Transverse colon (tissue), 4 donors: ENCODE measurements around the gene HSD11B1. TPM values are rescaled to one million over a fixed set of nuclear protein-coding genes. Genes with fewer than 3 reads are reported as not detected.

Source experiments
- DNase-seq: peaks from one replicate; pipeline ENCODE4 v3.0.0-alpha.2; 2019
- H3K27ac ChIP-seq, 4 donors: fragments of 200-600 bp; sonication (generic); 2 replicates each; pipeline ENCODE4 v1.5.1; 2016 to 2018; ENCODE audit warnings: inconsistent platforms in 4 of 4
- H3K27me3 ChIP-seq: fragments of 200-600 bp; sonication (generic); 2 replicates; pipeline ENCODE4 v1.5.1; 2017; ENCODE audit warnings: inconsistent platforms
- H3K36me3 ChIP-seq, 4 donors: fragments of 200-600 bp; sonication (generic); 2 replicates each; pipeline ENCODE4 v1.5.1; 2017 to 2019; ENCODE audit warnings: inconsistent platforms in 4 of 4
- H3K4me1 ChIP-seq, 4 donors: fragments of 200-600 bp; sonication (generic); 2 replicates each; pipeline ENCODE4 v1.5.1; 2017 to 2020; ENCODE audit warnings: inconsistent platforms in 4 of 4
- H3K4me3 ChIP-seq, 4 donors: fragments of 200-600 bp; sonication (generic); 1 replicate in 1 of 4; 2 replicates in 3 of 4; pipeline versions ENCODE4 v1.5.1 to v1.6.1; 2017 to 2019; ENCODE audit warnings: inconsistent platforms in 4 of 4
- H3K9me3 ChIP-seq, 2 donors: fragments of 200-600 bp; sonication (generic); 2 replicates each; pipeline ENCODE4 v1.5.1; 2017 to 2019; ENCODE audit warnings: inconsistent platforms in 2 of 2
- EP300 ChIP-seq: sonication (generic); formaldehyde crosslinking; IDR thresholded peaks from one replicate; pipeline ENCODE4 v1.6.1; 2017; ENCODE audit warnings: antibody characterized with exemption, low read depth
- POLR2A ChIP-seq: fragments of 450-650 bp; IDR thresholded peaks from one replicate; pipeline ENCODE4 v1.6.1; 2016; ENCODE audit warnings: antibody characterized with exemption, mild to moderate bottlenecking, moderate library complexity
- POLR2AphosphoS5 ChIP-seq, 3 donors: sonication (generic); formaldehyde crosslinking; IDR thresholded peaks; one replicate each; pipeline ENCODE4 v1.6.1; 2016; ENCODE audit warnings: antibody characterized with exemption in 3 of 3
- WGBS, 2 donors: methylation state at CpG; one replicate each; pipeline ENCODE4 v1.1.5; 2018; ENCODE audit warnings: low coverage in 1 of 2; 5-methylcytosine and 5-hydroxymethylcytosine counted together
- in situ Hi-C, 4 donors: fragments of 200-750 bp; cut with MboI; loops; one replicate each; pipeline versions ENCODE4 v1.15.0 to v1.15.1; 2017; ENCODE audit warnings: low sequenced_read_pairs in 3 of 4, low pct_ligation_motif_present in 1 of 4, low pct_unique_long_range_greater_than_20kb in 1 of 4
- intact Hi-C: fragments of 100-400 bp; cut with DNase I; formaldehyde crosslinking; loops from one replicate; pipeline ENCODE4 v1.15.1; 2023; ENCODE audit warnings: low total_unique reads
- total RNA-seq, 4 donors: library from RNA; depleted of rRNA; stranded (reverse); fragments of >200 nt; gene quantifications; one replicate each; pipeline ENCODE4 v1.1.0, GENCODE V29; 2016
- TF ChIP-seq, protein P1 (sequence below), 5 experiments: fragments of 200-600 bp in 3 of 5; fragments of 450-650 bp in 2 of 5; sonication (generic) in 3 of 5; IDR thresholded peaks; 1 replicate in 2 of 5; 2 replicates in 3 of 5; pipeline ENCODE4 v1.5.1; 2016 to 2017; ENCODE audit warnings: antibody characterized with exemption in 5 of 5, inconsistent platforms in 3 of 5, mild to moderate bottlenecking in 2 of 5, moderate library complexity in 1 of 5

HSD11B1 gene
- total RNA-seq, 4 donors from 2014 or later: 1.5 to 3.7 (median 2.6) TPM; not detected in 1

DNA sequence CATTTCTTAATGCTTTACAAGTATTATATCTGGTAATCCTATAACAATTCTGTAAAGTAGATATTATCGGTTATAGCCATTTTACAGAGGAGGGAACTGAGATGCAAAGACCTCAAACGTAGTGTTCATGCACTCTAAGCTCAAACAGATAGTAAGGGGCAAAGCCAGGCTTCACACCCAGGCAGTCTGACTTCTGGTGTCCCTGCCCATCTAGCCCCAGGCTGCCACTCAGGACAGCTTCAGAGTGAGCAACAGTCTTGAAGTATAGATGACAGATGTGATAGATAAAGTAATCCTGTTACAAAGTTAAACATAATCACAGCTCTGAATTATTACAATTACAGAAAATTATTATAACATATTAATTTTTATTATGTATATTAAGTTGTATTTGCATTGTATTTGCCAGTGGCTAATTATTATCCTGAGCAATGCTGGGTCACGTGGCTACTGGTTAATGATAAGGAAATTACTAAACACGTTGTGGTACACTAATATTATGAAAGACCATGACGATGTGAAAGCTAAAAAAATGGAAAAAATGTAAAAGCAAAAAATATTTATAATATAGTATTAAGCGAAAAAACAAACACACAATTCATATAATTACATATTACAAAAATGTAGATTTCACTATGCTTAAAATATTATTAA lies 45.2 kb downstream of the HSD11B1 start:
- Histone ChIP-seq H3K4me3 (no peak overlapping the region), H3K9me3 (no peaks in the 10 kb centered on the region), H3K27ac (no peak overlapping the region), H3K36me3 (no peaks in the 10 kb centered on the region), H3K27me3 (no peaks in the 10 kb centered on the region), H3K4me1 (peaks cover 0 to 7% (median 2%) of the 10 kb centered on the region in 4 donors)
- in situ Hi-C loops (no loop called here), intact Hi-C loops (loop anchor here (5.0 kb wide), 1 partner anchor 172 kb away; no protein-coding TSS in a partner anchor)
- 61 to 72% methylated on average over 5 to 6 of the region's 6 CpGs for WGBS, 2 donors
- no peak for TF ChIP-seq POLR2AphosphoS5 (IDR thresholded peaks at IDR 0.05)
- TF ChIP-seq EP300: no peak
- TF ChIP-seq, protein P1, sequence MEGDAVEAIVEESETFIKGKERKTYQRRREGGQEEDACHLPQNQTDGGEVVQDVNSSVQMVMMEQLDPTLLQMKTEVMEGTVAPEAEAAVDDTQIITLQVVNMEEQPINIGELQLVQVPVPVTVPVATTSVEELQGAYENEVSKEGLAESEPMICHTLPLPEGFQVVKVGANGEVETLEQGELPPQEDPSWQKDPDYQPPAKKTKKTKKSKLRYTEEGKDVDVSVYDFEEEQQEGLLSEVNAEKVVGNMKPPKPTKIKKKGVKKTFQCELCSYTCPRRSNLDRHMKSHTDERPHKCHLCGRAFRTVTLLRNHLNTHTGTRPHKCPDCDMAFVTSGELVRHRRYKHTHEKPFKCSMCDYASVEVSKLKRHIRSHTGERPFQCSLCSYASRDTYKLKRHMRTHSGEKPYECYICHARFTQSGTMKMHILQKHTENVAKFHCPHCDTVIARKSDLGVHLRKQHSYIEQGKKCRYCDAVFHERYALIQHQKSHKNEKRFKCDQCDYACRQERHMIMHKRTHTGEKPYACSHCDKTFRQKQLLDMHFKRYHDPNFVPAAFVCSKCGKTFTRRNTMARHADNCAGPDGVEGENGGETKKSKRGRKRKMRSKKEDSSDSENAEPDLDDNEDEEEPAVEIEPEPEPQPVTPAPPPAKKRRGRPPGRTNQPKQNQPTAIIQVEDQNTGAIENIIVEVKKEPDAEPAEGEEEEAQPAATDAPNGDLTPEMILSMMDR (IDR thresholded peaks at IDR 0.05): no peak
- no peak for TF ChIP-seq POLR2A
- no peak for DNase-seq

GRCh38 chr1:209751627-209752231 lies 47.1 kb downstream of the HSD11B1 start:
- DNase-seq: no peak
- in situ Hi-C loops: no loop called here
- TF ChIP-seq POLR2A: no peak
- TF ChIP-seq, protein P1 (IDR thresholded peaks at IDR 0.05): no peak
- no peak for TF ChIP-seq EP300
- TF ChIP-seq POLR2AphosphoS5 (IDR thresholded peaks at IDR 0.05): no peak
- Histone ChIP-seq H3K4me1 (peaks cover 0 to 11% (median 2%) of the 10 kb centered on the region in 4 donors), H3K27me3 (no peaks in the 10 kb centered on the region), H3K27ac (peak overlapping the region; percentile 22 to 58 (median 32)), H3K36me3 (no peaks in the 10 kb centered on the region), H3K9me3 (no peaks in the 10 kb centered on the region), H3K4me3 (no peak overlapping the region)
- 37 to 47% methylated on average over 4 to 5 of the region's 5 CpGs for WGBS, 2 donors
- intact Hi-C loops: loop anchor here (1.0 kb wide), 1 partner anchor 20 kb away; no protein-coding TSS in a partner anchor

- in situ Hi-C loops (no loop called here), intact Hi-C loops (no loop called here)
- no peak for DNase-seq
- Histone ChIP-seq H3K36me3 (no peaks in the 10 kb centered on the region), H3K27ac (no peak overlapping the region), H3K27me3 (no peaks in the 10 kb centered on the region), H3K9me3 (no peaks in the 10 kb centered on the region), H3K4me3 (no peak overlapping the region), H3K4me1 (peaks cover 0 to 10% (median 2%) of the 10 kb centered on the region in 4 donors)
- WGBS, 2 donors: 93 to 94% methylated on average over 3 of the region's 3 CpGs
- TF ChIP-seq POLR2AphosphoS5 (IDR thresholded peaks at IDR 0.05): no peak
These were observed 48.2 kb downstream of the HSD11B1 start for GRCh38 chr1:209752890-209753289.

DNA sequence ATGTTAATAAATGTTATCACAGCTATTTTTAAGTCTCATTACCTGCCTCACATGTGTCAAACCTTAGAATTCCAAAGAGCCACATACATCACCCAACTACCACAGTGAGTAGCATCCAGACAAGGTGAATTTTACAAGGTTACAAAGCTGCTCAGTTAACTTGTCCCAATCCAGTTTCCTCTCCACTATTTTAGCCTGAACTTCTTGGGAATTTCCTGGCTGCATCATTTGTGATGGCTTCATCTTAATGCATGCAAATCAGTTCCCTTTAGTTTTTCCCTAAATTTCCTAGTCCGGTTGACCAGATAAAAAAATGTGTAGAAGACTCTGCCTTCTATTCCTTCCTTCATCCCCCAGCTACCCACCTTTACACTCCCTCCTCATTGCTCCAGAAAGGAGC lies 50.6 kb downstream of the HSD11B1 start:
- no peak for DNase-seq
- Histone ChIP-seq H3K36me3 (no peaks in the 10 kb centered on the region), H3K4me3 (no peak overlapping the region), H3K9me3 (no peaks in the 10 kb centered on the region), H3K4me1 (peaks cover 0 to 6% (median 0%) of the 10 kb centered on the region in 4 donors), H3K27me3 (no peaks in the 10 kb centered on the region), H3K27ac (peak overlapping the region; percentile 43 to 72 (median 62))
- intact Hi-C loops (no loop called here), in situ Hi-C loops (no loop called here)
- WGBS, 2 donors: 64 to 71% methylated on average over 1 of the region's 1 CpG
- no peak for TF ChIP-seq POLR2A
- no peak for TF ChIP-seq POLR2AphosphoS5 (IDR thresholded peaks at IDR 0.05)
- TF ChIP-seq EP300: no peak
- TF ChIP-seq, protein P1 (IDR thresholded peaks at IDR 0.05): no peak
